Right atrium auricular region (tissue), 2 donors: ENCODE measurements around the gene ALDH7A1. TPM values are rescaled to one million over a fixed set of nuclear protein-coding genes. Genes with fewer than 3 reads are reported as not detected.

Source experiments
- DNase-seq: peaks from one replicate; pipeline ENCODE4 v3.0.0-alpha.2; 2019; ENCODE audit warnings: low spot score
- H3K27ac ChIP-seq, 2 donors: fragments of 200-600 bp; sonication (generic); 1 replicate in 1 of 2; 2 replicates in 1 of 2; pipeline ENCODE4 v1.5.1; 2016 to 2019
- H3K27me3 ChIP-seq, 2 donors: fragments of 200-600 bp; sonication (generic); one replicate each; pipeline versions ENCODE4 v1.5.1 to v1.6.0; 2017 to 2019
- H3K36me3 ChIP-seq: fragments of 200-600 bp; sonication (generic); one replicate; pipeline ENCODE4 v1.5.1; 2016
- H3K4me1 ChIP-seq, 2 donors: fragments of 200-600 bp; sonication (generic); one replicate each; pipeline versions ENCODE4 v1.5.1 to v1.6.0; 2017 to 2019
- H3K4me3 ChIP-seq, 2 donors: fragments of 200-600 bp; sonication (generic); 1 replicate in 1 of 2; 2 replicates in 1 of 2; pipeline ENCODE4 v1.5.1; 2017 to 2019; ENCODE audit warnings: mild to moderate bottlenecking in 1 of 2, moderate library complexity in 1 of 2
- H3K9me3 ChIP-seq, 2 donors: fragments of 200-600 bp; sonication (generic); one replicate each; pipeline ENCODE4 v1.5.1; 2019
- total RNA-seq, 2 donors: library from RNA; depleted of rRNA; stranded (reverse); fragments of >200 nt; gene quantifications; one replicate each; pipeline ENCODE4 v1.1.0, GENCODE V29; 2016
- TF ChIP-seq, protein P1 (sequence below), 2 donors: fragments of 200-600 bp; sonication (generic); IDR thresholded peaks; one replicate each; pipeline ENCODE4 v1.5.1; 2019; ENCODE audit warnings: antibody characterized with exemption in 2 of 2

Gene ALDH7A1
- total RNA-seq, 2 donors from 2014 or later, result 9.6 to 13.9 TPM

DNA sequence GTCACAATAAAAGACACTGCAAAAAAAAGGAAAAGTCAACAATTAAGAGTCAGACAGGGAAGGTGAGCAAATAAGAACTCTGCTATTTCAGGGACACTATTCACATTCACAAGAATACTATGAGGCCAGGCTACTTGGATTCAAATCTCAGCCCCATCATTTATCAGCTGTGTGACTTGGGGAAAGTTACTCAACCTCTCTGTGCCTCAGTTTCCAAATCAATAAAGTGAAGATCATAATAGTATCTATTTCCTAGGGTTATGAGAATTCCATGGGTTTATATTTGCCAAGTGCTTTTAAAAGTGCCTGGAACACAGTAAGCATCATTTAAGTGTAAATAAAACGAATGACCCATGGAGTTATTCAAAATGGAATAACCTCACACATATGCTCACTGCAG lies 56.4 kb downstream of the ALDH7A1 start:
- no peak for DNase-seq
- Histone ChIP-seq H3K27ac (peak overlapping the region; percentile 32 to 49), H3K36me3 (no peaks in the 10 kb centered on the region), H3K27me3 (no peaks in the 10 kb centered on the region), H3K4me1 (no peaks in the 10 kb centered on the region), H3K9me3 (no peaks in the 10 kb centered on the region), H3K4me3 (no peak overlapping the region)
- TF ChIP-seq, protein P1, sequence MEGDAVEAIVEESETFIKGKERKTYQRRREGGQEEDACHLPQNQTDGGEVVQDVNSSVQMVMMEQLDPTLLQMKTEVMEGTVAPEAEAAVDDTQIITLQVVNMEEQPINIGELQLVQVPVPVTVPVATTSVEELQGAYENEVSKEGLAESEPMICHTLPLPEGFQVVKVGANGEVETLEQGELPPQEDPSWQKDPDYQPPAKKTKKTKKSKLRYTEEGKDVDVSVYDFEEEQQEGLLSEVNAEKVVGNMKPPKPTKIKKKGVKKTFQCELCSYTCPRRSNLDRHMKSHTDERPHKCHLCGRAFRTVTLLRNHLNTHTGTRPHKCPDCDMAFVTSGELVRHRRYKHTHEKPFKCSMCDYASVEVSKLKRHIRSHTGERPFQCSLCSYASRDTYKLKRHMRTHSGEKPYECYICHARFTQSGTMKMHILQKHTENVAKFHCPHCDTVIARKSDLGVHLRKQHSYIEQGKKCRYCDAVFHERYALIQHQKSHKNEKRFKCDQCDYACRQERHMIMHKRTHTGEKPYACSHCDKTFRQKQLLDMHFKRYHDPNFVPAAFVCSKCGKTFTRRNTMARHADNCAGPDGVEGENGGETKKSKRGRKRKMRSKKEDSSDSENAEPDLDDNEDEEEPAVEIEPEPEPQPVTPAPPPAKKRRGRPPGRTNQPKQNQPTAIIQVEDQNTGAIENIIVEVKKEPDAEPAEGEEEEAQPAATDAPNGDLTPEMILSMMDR (IDR thresholded peaks at IDR 0.05), result no peak

- Histone ChIP-seq H3K9me3 (no peaks in the 10 kb centered on the region), H3K27ac (no peak overlapping the region), H3K36me3 (no peaks in the 10 kb centered on the region), H3K4me3 (no peak overlapping the region), H3K27me3 (no peaks in the 10 kb centered on the region), H3K4me1 (peaks cover 0 to 3% of the 10 kb centered on the region in 2 donors)
- TF ChIP-seq, protein P1 (IDR thresholded peaks at IDR 0.05), result no peak
- no peak for DNase-seq
These were observed 58.1 kb downstream of the ALDH7A1 start for GRCh38 chr5:126536874-126537273.

GRCh38 chr5:126535856-126536545 lies 59.0 kb downstream of the ALDH7A1 start:
- H3K27me3 ChIP-seq, result no peaks in the 10 kb centered on the region
- no peaks in the 10 kb centered on the region for H3K36me3 ChIP-seq
- peaks cover 0 to 7% of the 10 kb centered on the region in 2 donors for H3K4me1 ChIP-seq
- H3K9me3 ChIP-seq, result no peaks in the 10 kb centered on the region
- TF ChIP-seq, protein P1 (IDR thresholded peaks at IDR 0.05), result no peak
- no peak overlapping the region for H3K27ac ChIP-seq
- DNase-seq, result no peak
- H3K4me3 ChIP-seq, result no peak overlapping the region

- Histone ChIP-seq H3K36me3 (no peaks in the 10 kb centered on the region), H3K27ac (no peak overlapping the region), H3K9me3 (no peaks in the 10 kb centered on the region), H3K4me3 (no peak overlapping the region), H3K4me1 (peaks cover 0 to 7% of the 10 kb centered on the region in 2 donors), H3K27me3 (no peaks in the 10 kb centered on the region)
- DNase-seq, result no peak
- TF ChIP-seq, protein P1 (IDR thresholded peaks at IDR 0.05), result no peak
These were observed 60.5 kb downstream of the ALDH7A1 start for GRCh38 chr5:126534553-126534952.

- no peaks in the 10 kb centered on the region for H3K9me3 ChIP-seq
- DNase-seq, result peak; percentile 54
- H3K4me3 ChIP-seq, result no peak overlapping the region
- H3K27ac ChIP-seq, result peak overlapping the region; percentile 60 to 61
- H3K36me3 ChIP-seq, result no peaks in the 10 kb centered on the region
- H3K4me1 ChIP-seq, result peaks cover 0 to 7% of the 10 kb centered on the region in 2 donors
- H3K27me3 ChIP-seq, result no peaks in the 10 kb centered on the region
- TF ChIP-seq, protein P1 (IDR thresholded peaks at IDR 0.05), result no peak
These were observed 63.4 kb downstream of the ALDH7A1 start for GRCh38 chr5:126531543-126532120.
